ENCODE data around the gene RNF115. TPM values are rescaled to one million over a fixed set of nuclear protein-coding genes. Genes with fewer than 3 reads are reported as not detected.
"Not testable (repeated sequence)": the region's sequence is repeated elsewhere in the genome, so short reads cannot be mapped to it uniquely, and the experiment has no call there.

RNF115 gene
- total RNA-seq, 1 experiment from 2014 or later, result 8.9 TPM

- not testable (repeated sequence) for DNase-seq (ENCODE audit: low spot score)
Measured at GRCh38 chr1:145830810-145831209, 6.9 kb upstream of the RNF115 start.

GRCh38 chr1:145828367-145829026, 4.6 kb upstream of the RNF115 start:
- no peak for DNase-seq (ENCODE audit: low spot score)
- in situ Hi-C loops (cut with HindIII; ENCODE audit: low sequenced_read_pairs), result no loop called here

More at GRCh38 chr1:145830810-145831209, 6.9 kb upstream of the RNF115 start:
- in situ Hi-C loops (cut with HindIII; ENCODE audit: low sequenced_read_pairs), result not testable (repeated sequence)

GRCh38 chr1:145827966-145828365, 4.1 kb upstream of the RNF115 start:
- in situ Hi-C loops (cut with HindIII; ENCODE audit: low sequenced_read_pairs), result no loop called here
- DNase-seq (ENCODE audit: low spot score), result no peak

- in situ Hi-C loops (cut with HindIII; ENCODE audit: low sequenced_read_pairs), result no loop called here
- DNase-seq (ENCODE audit: low spot score), result no peak
Measured at GRCh38 chr1:145826030-145826429, 2.1 kb upstream of the RNF115 start.

GRCh38 chr1:145824499-145824842, 576 bp upstream of the RNF115 start:
- no peak for DNase-seq (ENCODE audit: low spot score)
- in situ Hi-C loops (cut with HindIII; ENCODE audit: low sequenced_read_pairs), result no loop called here

GRCh38 chr1:145822779-145823331, 1.0 kb downstream of the RNF115 start:
- in situ Hi-C loops (cut with HindIII; ENCODE audit: low sequenced_read_pairs); DNase-seq (ENCODE audit: low spot score): not testable (repeated sequence)

GRCh38 chr1:145818095-145818494, 5.8 kb downstream of the RNF115 start:
- in situ Hi-C loops (cut with HindIII; ENCODE audit: low sequenced_read_pairs); DNase-seq (ENCODE audit: low spot score): not testable (repeated sequence)

- in situ Hi-C loops (cut with HindIII; ENCODE audit: low sequenced_read_pairs), result not testable (repeated sequence)
Measured at GRCh38 chr1:145812977-145813810, 10.7 kb downstream of the RNF115 start.

GRCh38 chr1:145806844-145807243, 17.1 kb downstream of the RNF115 start:
- in situ Hi-C loops (cut with HindIII; ENCODE audit: low sequenced_read_pairs), result no loop called here
- no peak for DNase-seq (ENCODE audit: low spot score)

More at GRCh38 chr1:145812977-145813810, 10.7 kb downstream of the RNF115 start:
- not testable (repeated sequence) for DNase-seq (ENCODE audit: low spot score)

- no peak for DNase-seq (ENCODE audit: low spot score)
- in situ Hi-C loops (cut with HindIII; ENCODE audit: low sequenced_read_pairs), result no loop called here
Measured at GRCh38 chr1:145806408-145806807, 17.5 kb downstream of the RNF115 start.

GRCh38 chr1:145805057-145805456, 18.8 kb downstream of the RNF115 start:
- in situ Hi-C loops (cut with HindIII; ENCODE audit: low sequenced_read_pairs), result no loop called here
- DNase-seq (ENCODE audit: low spot score), result no peak

GRCh38 chr1:145804235-145805045, 19.5 kb downstream of the RNF115 start:
- DNase-seq (ENCODE audit: low spot score), result no peak
- in situ Hi-C loops (cut with HindIII; ENCODE audit: low sequenced_read_pairs), result no loop called here

GRCh38 chr1:145799806-145800205, 24.1 kb downstream of the RNF115 start:
- DNase-seq (ENCODE audit: low spot score), result no peak
- in situ Hi-C loops (cut with HindIII; ENCODE audit: low sequenced_read_pairs), result no loop called here

- no peak for DNase-seq (ENCODE audit: low spot score)
- in situ Hi-C loops (cut with HindIII; ENCODE audit: low sequenced_read_pairs), result no loop called here
Measured at GRCh38 chr1:145796753-145797152, 27.1 kb downstream of the RNF115 start.

GRCh38 chr1:145795257-145795881, 28.5 kb downstream of the RNF115 start:
- in situ Hi-C loops (cut with HindIII; ENCODE audit: low sequenced_read_pairs), result no loop called here
- no peak for DNase-seq (ENCODE audit: low spot score)

- no peak for DNase-seq (ENCODE audit: low spot score)
- in situ Hi-C loops (cut with HindIII; ENCODE audit: low sequenced_read_pairs), result no loop called here
Measured at GRCh38 chr1:145792484-145792883, 31.4 kb downstream of the RNF115 start.

- in situ Hi-C loops (cut with HindIII; ENCODE audit: low sequenced_read_pairs); DNase-seq (ENCODE audit: low spot score): not testable (repeated sequence)
Measured at GRCh38 chr1:145791860-145792259, 32.0 kb downstream of the RNF115 start.

GRCh38 chr1:145788580-145788979, 35.3 kb downstream of the RNF115 start:
- in situ Hi-C loops (cut with HindIII; ENCODE audit: low sequenced_read_pairs), result no loop called here
- no peak for DNase-seq (ENCODE audit: low spot score)

GRCh38 chr1:145786271-145786670, 37.6 kb downstream of the RNF115 start:
- no peak for DNase-seq (ENCODE audit: low spot score)
- in situ Hi-C loops (cut with HindIII; ENCODE audit: low sequenced_read_pairs), result no loop called here

Data from G401 (cell line).